Frontal cortex (tissue), 4 donors: ENCODE results near the gene ZNF92. TPM values are rescaled to one million over a fixed set of nuclear protein-coding genes. Genes with fewer than 3 reads are reported as not detected.
"Not testable (repeated sequence)": the region's sequence is repeated elsewhere in the genome, so short reads cannot be mapped to it uniquely, and the experiment has no call there.

Experiments used
- DNase-seq, 2 donors: peaks; one replicate each; pipeline ENCODE4 v3.0.0; 2012; ENCODE audit warnings: low spot score in 2 of 2
- FAIRE-seq: peaks from 2 replicates; lab custom pipeline; 2012; peaks lifted over from hg19 to GRCh38; lab: Jason Lieb, UNC
- total RNA-seq: library from RNA; depleted of rRNA; stranded (reverse); fragments of >200 nt; gene quantifications from one replicate; pipeline ENCODE4 v1.2.3, GENCODE V29; 2014
- donor health status: control.
- donor health status: control.
- donor health status: control.

ZNF92 gene
- total RNA-seq, 1 donor from 2014 or later, result 33.4 TPM

DNA sequence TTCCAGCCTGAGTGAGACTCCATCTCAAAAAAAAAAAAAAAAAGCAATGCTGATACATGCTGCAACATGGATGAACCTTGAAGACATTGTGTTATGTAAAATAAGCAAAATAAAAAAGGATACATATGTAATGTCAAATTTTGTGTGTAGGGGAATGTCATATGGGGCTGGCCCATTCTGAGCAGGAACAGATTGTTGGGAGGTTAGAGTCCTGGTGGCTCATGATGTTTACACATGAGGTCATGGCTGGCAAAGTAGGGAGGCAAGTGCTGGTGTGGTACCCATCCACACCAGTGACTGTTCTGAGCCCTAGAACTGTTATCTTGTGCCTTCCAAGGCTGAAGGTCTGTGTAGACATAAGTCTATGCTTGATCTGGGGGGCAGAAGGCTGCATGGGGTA is 37.6 kb downstream of the ZNF92 start:
- DNase-seq, result no peak
- no peak for FAIRE-seq

DNA sequence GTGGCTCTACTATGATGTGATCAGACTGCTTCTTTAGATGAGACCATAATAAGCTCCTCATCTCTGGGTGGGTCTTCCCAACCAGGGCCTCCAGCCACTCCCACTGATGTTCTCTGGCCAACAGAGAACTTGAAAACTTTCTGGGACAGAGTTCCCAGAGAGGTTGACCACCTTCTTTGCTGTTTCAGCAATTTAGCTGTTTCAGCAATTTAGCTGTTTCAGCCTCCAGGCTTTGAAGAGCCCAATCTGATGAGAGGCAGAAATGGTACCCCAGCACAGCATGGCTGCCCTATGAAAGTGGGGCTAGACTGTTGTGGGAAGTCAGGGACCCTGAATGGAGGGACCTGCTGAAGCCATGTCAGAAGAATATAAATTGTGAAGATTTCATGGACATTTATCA is 49.0 kb downstream of the ZNF92 start:
- FAIRE-seq, result no peak
- no peak for DNase-seq

DNA sequence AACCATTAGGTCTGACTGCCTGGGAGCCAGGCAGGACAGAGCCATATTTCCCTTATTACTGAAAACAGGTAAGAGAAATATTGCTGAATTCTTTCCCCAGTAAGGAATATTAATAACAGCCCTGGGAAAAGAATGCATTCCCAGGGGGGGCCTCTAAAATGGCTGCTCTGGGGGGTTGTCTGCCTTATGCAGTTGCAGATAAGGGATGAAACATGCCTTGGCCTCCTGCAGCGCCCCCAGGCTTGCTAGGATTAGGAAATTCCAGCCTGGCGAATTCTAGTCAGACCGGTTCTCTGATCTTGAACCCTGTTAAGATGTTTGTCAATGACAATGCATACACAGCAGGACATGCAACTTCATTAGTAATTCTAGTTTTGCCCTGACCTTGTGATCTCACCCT is 49.6 kb downstream of the ZNF92 start:
- FAIRE-seq, DNase-seq: not testable (repeated sequence)

DNA sequence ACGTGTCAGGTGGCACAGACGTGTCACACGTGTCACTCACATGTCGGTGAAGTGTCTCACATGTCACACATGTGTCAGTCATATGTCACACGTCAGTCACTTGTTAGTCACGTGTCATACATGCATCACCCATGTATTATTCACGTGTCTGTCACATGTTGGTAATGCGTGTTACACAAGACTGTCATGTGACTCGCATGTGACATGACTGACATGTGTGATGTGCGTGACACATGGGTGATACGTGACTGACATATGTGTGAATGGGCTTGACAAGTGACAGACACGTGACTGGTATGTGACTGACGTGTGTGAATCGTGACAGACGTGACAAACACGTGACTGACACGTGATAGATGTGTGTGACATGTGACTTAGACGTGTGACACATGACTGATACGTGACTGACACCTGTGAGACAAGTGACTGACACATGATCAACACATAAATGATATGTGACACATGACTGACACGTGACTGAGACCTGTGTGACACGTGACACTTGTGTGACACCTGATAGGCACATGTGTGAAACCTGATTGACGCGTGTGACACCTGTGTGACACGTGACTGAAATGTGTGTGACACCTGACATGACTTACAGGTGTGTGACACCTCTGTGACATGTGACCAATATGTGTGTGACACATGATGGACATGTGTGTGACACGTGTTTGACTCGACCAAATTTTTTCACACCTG is 56.1 kb downstream of the ZNF92 start:
- FAIRE-seq (no peak), DNase-seq (no peak)

DNA sequence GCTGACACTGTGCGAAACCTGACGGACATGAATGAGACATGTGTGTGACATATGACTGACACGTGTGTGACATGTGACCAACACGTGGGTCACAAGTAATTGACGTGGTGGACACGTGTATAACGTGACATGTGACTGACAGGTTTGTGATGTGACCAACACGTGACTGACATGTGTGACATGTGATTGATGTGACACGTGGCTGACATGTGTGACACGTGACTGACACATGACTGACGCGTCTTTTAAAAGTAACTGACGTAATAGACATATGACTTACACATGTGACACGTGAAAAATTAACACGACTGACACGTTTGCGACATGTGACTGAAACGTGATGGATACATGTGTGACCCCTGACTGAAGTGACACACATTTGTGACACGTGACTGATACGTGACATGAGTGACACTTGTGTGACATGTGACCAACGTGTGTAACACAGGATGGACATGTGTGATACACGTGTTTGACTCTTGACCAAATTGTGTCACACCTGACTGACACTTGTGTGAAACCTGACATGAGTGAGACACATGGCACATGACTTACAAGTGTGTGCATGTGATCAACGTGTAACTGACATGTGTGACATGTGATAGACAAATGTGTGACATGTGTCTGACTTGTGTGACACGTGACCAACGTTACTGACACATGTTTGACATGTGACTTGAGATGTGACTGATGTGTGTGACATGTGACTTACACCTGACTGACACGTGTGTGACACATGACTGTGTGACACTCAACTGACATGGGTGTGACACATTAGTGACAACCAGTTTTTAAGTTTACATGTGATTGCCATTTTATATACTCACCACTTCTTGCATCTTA is 56.9 kb downstream of the ZNF92 start:
- FAIRE-seq (no peak), DNase-seq (no peak)

GRCh38 chr7:65434307-65434706 is 60.7 kb downstream of the ZNF92 start:
- no peak for DNase-seq
- FAIRE-seq, result no peak

DNA sequence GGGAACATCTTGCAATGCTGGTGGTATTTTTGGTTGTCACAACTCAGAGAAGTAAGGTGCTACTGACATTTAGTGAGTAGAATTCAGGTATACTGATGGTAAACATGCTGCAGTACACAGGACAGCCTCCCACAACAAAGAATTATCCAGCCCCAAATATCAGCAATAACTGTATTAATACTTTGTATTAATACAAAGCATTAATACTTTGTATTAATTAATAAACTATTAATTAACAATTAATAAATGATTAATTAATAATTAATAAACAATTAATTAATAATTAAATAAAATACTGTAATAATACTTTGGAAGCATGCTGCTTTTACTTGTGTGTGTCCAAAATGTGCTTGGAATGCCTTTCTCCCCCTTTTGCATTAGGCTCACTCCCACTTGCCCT is 62.5 kb downstream of the ZNF92 start:
- FAIRE-seq (no peak), DNase-seq (no peak)

DNA sequence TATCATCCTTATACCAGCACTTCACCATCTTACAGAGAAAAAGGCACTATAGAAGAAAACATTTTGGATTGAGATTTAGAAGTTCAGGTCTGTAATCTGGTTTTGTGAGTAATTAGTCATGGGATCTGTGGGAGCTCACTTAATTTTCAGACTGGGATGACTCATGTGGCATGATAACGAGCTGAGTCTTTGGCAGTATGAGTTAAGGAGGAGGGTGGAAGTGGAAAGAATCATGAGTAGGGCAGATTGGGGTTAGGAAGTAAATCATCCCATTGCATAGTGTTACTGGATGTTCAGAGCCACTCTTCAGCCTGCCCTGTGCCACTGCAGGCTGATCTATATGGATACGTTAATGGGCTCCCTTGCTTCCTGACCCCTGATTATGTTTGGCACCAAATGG is 64.9 kb downstream of the ZNF92 start:
- no peak for FAIRE-seq
- no peak for DNase-seq

GRCh38 chr7:65441010-65441409 is 67.4 kb downstream of the ZNF92 start:
- DNase-seq, result no peak
- FAIRE-seq, result no peak

DNA sequence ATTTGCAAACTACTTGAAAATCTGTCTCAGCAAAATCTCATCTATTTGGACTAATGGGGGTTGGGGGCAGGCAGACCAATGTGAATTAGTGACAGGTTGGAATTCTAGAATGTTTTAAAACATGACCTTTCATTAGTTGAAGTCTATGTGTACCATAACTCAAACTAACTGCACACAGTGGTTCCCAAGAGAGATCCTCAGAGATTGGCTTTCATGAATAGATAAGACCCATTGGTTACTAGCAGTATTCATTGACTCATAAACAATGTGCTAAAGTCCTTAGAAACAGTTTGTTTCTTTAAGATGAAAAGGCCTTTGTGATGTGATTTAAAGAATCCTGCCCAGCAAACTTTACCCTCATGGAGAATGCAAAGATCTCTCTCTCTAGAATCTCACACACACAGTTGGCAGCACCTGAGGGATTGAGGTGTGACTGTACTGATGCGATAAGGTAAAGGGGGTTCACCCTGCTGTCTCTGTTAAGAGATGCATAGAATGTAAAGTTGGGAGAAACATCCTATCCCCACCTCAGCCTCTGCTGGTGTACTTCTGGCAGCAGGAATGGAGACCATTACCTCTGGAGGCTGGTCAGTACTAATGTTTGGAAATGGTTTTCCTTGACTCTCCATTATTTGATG is 70.7 kb downstream of the ZNF92 start:
- FAIRE-seq (no peak), DNase-seq (no peak)

GRCh38 chr7:65444899-65445823 is 71.5 kb downstream of the ZNF92 start:
- DNase-seq, result no peak
- no peak for FAIRE-seq

GRCh38 chr7:65447041-65447440 is 73.4 kb downstream of the ZNF92 start:
- not testable (repeated sequence) for FAIRE-seq, DNase-seq

DNA sequence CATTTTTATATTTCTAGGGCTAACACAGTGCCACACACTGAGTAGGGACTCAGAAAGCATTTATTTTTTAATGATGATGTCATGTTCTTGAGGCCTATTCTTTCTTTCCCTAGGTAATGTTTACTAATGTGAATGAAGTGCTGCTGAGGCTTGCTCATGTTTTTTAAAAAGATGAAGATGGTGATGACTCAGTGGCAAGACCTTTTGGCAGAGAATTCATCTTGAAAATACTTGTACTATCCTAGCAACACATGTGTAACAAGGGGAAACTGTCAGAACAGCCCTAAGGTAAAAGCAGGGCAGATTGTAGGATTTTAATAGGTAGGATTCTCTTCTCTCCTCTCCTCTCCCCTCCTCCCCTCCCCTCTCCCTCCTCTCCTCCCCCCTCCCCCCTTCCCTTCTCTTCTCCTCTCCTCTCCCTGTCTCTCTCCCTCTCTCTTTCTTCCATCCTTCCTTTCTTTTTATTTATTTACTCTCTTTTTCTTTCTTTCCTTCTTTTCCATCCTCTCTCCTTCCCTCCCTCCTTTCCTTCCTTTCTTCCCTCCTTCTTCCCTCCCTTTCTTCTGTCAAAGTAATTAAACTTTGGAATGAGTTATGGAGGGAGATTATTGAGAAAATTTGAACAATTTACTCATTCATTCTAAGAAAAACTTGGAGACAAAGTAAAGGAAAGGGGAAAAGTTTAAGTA is 75.3 kb downstream of the ZNF92 start:
- DNase-seq (no peak), FAIRE-seq (no peak)

GRCh38 chr7:65449505-65449852 is 75.8 kb downstream of the ZNF92 start:
- FAIRE-seq (no peak), DNase-seq (no peak)
